ENCODE measurements around the gene ACO2. TPM values are rescaled to one million over a fixed set of nuclear protein-coding genes. Genes with fewer than 3 reads are reported as not detected.
A peak's percentile ranks its signal among the peaks of the same experiment; 100 is the strongest.

Gene ACO2
- total RNA-seq, 2 donors from 2014 or later, result 100 to 177 TPM

DNA sequence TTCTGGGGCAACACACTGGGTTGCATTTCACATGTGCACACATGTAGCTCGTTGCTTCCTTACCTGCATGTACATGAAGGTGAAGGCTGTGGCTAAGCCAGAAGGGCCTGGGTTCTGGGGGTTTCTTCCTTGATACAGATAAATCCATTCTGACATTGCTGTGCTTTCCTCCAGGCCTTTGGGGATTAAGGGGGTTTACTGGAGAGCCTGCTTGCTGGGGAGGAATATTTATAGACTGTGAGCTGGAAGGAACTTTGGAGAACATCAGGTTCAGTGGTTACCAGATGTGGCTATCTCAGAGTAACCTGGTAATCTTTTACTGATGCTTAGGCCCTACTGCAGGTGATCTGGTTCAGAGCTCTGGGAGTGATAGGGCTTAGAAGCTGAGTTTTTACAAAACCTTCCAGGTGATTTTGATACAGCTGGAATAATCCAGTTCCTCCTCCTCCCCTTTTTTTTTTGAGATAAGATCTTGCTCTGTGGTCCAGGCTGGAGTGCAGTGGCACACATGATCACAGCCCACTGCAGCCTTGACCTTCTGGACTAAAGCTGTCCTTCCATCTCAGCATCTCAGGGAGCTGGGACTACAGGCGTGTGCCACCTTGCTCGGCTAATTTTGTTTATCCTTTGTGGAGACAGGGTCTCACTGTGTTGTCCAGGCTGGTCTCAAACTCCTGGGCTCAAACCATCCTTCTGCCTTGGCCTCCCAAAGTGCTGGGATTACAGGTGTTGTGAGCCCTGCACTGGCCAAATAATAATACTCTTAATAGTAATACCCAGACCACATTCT, 19.9 kb downstream of the ACO2 start:
- Histone ChIP-seq H3K9me3 (no peaks in the 10 kb centered on the region), H3K27ac (no peak overlapping the region), H3K36me3 (no peaks in the 10 kb centered on the region), H3K27me3 (replicated peaks; ENCODE audit: insufficient read depth) (no peaks in the 10 kb centered on the region), H3K4me3 (no peak overlapping the region), H3K4me1 (replicated peaks) (no peaks in the 10 kb centered on the region)
- no peak for DNase-seq (ENCODE audit: low spot score)
- TF ChIP-seq POLR2AphosphoS5 (IDR thresholded peaks at IDR 0.05), result no peak
- no peak for TF ChIP-seq POLR2A (IDR thresholded peaks at IDR 0.05)
- TF ChIP-seq, protein P1, sequence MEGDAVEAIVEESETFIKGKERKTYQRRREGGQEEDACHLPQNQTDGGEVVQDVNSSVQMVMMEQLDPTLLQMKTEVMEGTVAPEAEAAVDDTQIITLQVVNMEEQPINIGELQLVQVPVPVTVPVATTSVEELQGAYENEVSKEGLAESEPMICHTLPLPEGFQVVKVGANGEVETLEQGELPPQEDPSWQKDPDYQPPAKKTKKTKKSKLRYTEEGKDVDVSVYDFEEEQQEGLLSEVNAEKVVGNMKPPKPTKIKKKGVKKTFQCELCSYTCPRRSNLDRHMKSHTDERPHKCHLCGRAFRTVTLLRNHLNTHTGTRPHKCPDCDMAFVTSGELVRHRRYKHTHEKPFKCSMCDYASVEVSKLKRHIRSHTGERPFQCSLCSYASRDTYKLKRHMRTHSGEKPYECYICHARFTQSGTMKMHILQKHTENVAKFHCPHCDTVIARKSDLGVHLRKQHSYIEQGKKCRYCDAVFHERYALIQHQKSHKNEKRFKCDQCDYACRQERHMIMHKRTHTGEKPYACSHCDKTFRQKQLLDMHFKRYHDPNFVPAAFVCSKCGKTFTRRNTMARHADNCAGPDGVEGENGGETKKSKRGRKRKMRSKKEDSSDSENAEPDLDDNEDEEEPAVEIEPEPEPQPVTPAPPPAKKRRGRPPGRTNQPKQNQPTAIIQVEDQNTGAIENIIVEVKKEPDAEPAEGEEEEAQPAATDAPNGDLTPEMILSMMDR (IDR thresholded peaks at IDR 0.05), result no peak
- WGBS, result 79% methylated on average over 3 of the region's 3 CpGs
- intact Hi-C loops (cut with DNase I), result no loop called here

DNA sequence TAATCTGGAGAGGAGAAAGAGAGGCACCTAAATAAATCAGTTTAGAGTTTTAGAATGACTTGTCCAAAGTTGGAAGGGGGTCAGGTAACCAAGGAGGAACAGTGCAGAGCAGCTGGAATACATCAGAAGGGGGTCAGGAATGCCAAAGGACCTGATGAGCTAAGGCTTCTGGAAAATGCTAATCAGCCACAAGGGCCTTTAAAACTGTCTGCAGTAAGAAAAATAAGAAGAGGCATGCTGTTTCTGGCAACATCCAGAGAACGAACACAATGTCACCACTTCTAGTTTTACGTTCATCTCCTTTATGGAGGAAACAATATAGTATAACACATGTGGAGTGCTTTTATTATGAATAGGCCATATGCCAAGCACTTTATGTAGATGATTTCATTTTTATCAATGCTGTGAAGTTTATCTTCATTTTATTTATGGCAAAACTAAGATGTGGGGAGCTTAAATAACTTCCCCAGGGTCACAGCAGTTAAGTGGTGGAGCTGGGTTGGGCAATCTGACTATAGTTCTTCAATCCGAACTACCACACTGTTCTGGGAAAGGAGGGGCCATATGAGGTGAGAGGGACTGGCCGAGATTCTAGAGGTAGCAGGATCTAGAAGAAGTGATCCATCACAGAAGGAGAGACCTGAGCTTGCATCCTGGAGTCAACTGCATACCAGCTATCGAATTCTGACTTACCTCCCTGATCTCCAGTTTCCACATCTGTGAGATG, 22.6 kb downstream of the ACO2 start:
- WGBS, result 58% methylated on average over 5 of the region's 5 CpGs
- no peak for DNase-seq (ENCODE audit: low spot score)
- no peaks in the 10 kb centered on the region for H3K36me3 ChIP-seq
- H3K4me3 ChIP-seq, result no peak overlapping the region
- TF ChIP-seq, protein P1 (IDR thresholded peaks at IDR 0.05), result no peak
- TF ChIP-seq POLR2AphosphoS5 (IDR thresholded peaks at IDR 0.05), result peak; percentile 33
- H3K4me1 ChIP-seq (replicated peaks), result no peaks in the 10 kb centered on the region
- no peaks in the 10 kb centered on the region for H3K27me3 ChIP-seq (replicated peaks; ENCODE audit: insufficient read depth)
- H3K27ac ChIP-seq, result peak overlapping the region in 1 of 2 donors; percentile 25
- H3K9me3 ChIP-seq, result no peaks in the 10 kb centered on the region
- intact Hi-C loops (cut with DNase I), result no loop called here

DNA sequence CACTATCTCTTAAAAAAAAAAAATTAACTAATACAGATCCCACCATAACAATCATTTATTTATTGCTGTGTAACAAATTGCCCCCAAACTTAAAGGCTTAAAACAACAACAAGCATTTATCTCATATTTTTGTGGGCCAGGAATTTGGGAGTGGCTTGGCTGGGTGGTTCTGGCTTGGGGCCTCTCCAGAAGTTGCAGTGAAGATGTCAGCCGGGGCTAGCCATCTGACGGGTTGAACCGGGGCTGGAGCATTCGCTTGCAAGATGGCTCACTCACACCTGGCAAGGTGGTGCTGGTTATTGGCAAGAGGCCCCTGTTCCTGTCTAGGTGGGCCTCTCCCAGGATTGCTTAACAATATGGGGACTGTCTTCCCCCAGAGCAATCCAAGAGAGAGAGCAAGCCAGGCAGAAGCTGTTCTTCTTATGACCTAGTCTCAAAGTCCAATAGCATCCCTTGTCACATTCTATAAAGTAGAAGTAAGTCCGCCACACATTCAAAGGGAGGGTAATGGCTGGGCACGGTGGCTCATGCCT, 29.5 kb downstream of the ACO2 start:
- intact Hi-C loops (cut with DNase I), result no loop called here
- H3K4me1 ChIP-seq (replicated peaks), result no peaks in the 10 kb centered on the region
- WGBS, result 53% methylated on average over 6 of the region's 6 CpGs
- H3K27ac ChIP-seq, result no peak overlapping the region
- no peaks in the 10 kb centered on the region for H3K9me3 ChIP-seq
- H3K4me3 ChIP-seq, result no peak overlapping the region
- TF ChIP-seq, protein P1 (IDR thresholded peaks at IDR 0.05), result no peak
- TF ChIP-seq POLR2A (IDR thresholded peaks at IDR 0.05) (no peak), POLR2AphosphoS5 (IDR thresholded peaks at IDR 0.05) (no peak)
- no peaks in the 10 kb centered on the region for H3K36me3 ChIP-seq
- no peaks in the 10 kb centered on the region for H3K27me3 ChIP-seq (replicated peaks; ENCODE audit: insufficient read depth)
- no peak for DNase-seq (ENCODE audit: low spot score)

DNA sequence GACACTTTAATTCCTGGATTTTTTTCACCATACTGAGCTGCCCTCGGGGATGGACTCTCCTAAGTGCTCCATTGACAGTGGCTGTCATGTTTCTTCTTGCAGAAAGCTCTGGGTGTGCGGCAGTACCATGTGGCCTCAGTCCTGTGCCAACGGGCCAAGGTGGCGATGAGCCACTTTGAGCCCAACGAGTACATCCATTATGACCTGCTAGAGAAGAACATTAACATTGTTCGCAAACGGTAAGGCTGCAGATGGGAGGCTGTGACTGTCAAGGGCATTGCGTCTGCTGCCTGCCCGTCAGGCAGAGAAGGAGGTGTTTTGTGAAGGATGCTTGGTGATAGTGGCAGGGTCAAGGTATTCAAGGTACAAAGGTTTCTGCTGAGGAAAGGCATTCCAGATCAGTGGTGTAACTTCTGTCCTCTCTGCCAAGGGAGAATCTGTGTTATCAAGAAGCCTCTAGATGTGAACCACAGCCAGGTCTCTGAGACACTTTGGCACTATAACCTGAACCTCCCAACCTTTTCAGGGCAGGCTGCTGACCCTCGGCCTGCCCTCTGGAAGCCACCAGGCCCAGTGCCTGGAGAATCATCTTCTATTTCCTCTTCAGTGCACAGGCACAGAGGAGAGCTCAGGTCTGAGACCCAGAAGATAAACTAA, 30.8 kb downstream of the ACO2 start:
- intact Hi-C loops (cut with DNase I), result no loop called here
- Histone ChIP-seq H3K27me3 (replicated peaks; ENCODE audit: insufficient read depth) (no peaks in the 10 kb centered on the region), H3K9me3 (no peaks in the 10 kb centered on the region), H3K36me3 (no peaks in the 10 kb centered on the region), H3K4me3 (no peak overlapping the region), H3K27ac (no peak overlapping the region), H3K4me1 (replicated peaks) (no peaks in the 10 kb centered on the region)
- TF ChIP-seq POLR2A (IDR thresholded peaks at IDR 0.05) (no peak), POLR2AphosphoS5 (IDR thresholded peaks at IDR 0.05) (no peak)
- TF ChIP-seq, protein P1 (IDR thresholded peaks at IDR 0.05), result no peak
- no peak for DNase-seq (ENCODE audit: low spot score)
- 82% methylated on average over 10 of the region's 10 CpGs for WGBS

Data from prostate gland (tissue), 2 donors.